ENCODE data around the gene METTL15. TPM values are rescaled to one million over a fixed set of nuclear protein-coding genes. Genes with fewer than 3 reads are reported as not detected.
"Not testable (repeated sequence)": the region's sequence is repeated elsewhere in the genome, so short reads cannot be mapped to it uniquely, and the experiment has no call there.

METTL15 gene
- total RNA-seq, 6 experiments from 2014 or later: 6.5 to 12.0 (median 7.9) TPM

DNA sequence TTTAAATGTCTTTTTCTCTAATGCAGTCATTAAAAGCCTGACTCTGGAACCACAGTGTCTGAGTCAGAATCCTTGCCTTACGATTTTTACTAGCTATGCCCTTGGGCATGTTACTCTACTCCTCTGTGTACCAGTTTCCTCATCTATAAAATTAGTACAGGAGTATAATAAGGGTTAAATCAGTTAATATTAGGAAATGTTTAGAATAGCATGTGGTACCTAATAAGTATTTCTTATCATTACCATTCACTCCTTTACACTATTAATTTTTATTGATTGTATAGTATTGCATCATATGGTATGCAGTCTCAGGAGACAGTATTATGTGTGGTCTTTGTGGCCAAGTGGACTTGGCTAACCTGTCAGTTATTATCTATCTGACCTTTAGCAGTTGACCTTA is 68.2 kb downstream of the METTL15 start:
- WGBS (ENCODE audit: insufficient coverage, low coverage, low lambda C conversion rate, missing lambda C conversion rate): 76% methylated on average over 1 of the region's 1 CpG
- TF ChIP-seq, protein P1, sequence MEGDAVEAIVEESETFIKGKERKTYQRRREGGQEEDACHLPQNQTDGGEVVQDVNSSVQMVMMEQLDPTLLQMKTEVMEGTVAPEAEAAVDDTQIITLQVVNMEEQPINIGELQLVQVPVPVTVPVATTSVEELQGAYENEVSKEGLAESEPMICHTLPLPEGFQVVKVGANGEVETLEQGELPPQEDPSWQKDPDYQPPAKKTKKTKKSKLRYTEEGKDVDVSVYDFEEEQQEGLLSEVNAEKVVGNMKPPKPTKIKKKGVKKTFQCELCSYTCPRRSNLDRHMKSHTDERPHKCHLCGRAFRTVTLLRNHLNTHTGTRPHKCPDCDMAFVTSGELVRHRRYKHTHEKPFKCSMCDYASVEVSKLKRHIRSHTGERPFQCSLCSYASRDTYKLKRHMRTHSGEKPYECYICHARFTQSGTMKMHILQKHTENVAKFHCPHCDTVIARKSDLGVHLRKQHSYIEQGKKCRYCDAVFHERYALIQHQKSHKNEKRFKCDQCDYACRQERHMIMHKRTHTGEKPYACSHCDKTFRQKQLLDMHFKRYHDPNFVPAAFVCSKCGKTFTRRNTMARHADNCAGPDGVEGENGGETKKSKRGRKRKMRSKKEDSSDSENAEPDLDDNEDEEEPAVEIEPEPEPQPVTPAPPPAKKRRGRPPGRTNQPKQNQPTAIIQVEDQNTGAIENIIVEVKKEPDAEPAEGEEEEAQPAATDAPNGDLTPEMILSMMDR (IDR thresholded peaks at IDR 0.05): no peak
- TF ChIP-seq POLR2A (IDR thresholded peaks at IDR 0.05): no peak
- Histone ChIP-seq H3K9me3 (no peaks in the 10 kb centered on the region), H3K4me1 (no peaks in the 10 kb centered on the region), H3K36me3 (no peaks in the 10 kb centered on the region), H3K4me3 (no peak overlapping the region), H3K27ac (no peak overlapping the region), H3K27me3 (no peaks in the 10 kb centered on the region)
- intact Hi-C loops (cut with DNase I): no loop called here
- DNase-seq (no peak), ATAC-seq (no peak)

DNA sequence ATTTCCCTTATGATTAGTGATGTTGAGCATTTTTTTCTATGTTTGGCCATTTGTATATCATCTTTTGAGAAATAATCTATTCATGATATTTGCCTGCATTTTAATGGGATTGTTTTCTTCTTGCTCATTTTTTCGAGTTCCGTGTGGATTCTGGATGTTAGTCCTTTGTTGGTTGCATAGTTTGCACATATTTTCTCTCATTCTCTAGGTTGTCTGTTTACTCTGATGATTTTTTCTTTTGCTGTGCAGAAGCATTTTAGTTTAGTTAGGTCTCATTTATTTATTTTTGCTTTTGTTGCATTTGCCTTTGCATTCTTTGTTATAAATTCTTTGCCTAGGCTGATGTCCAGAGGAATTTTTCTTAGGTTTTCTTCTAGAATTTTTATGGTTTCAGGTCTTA is 87.3 kb downstream of the METTL15 start:
- H3K27ac ChIP-seq: no peak overlapping the region
- intact Hi-C loops (cut with DNase I): no loop called here
- H3K9me3 ChIP-seq: peaks cover 0 to 4% (median 0%) of the 10 kb centered on the region in 4 donors
- TF ChIP-seq POLR2A (IDR thresholded peaks at IDR 0.05): no peak
- TF ChIP-seq, protein P1 (IDR thresholded peaks at IDR 0.05): no peak
- 100% methylated on average over 2 of the region's 2 CpGs for WGBS (ENCODE audit: insufficient coverage, low coverage, low lambda C conversion rate, missing lambda C conversion rate)
- no peaks in the 10 kb centered on the region for H3K27me3 ChIP-seq
- no peaks in the 10 kb centered on the region for H3K4me1 ChIP-seq
- H3K36me3 ChIP-seq: no peaks in the 10 kb centered on the region
- DNase-seq (no peak), ATAC-seq (no peak)
- no peak overlapping the region for H3K4me3 ChIP-seq

DNA sequence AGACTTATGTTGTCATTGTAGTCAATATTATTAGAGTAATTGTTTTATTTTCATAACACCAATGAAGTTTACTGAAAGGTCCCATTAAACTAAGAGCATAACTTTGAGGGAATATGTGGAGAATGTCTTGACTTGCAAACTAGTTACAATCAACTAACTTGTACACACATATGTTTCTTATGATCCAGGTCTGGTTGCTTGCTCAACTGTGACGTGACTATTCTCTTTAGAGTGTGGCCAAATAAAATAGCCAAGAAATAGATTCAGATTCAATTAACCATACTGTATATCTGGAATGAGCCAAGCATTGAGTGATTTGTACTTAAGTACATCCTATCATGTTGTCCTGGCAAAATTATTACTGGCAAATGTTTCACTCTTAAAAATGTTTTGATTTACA is 101.7 kb downstream of the METTL15 start:
- Histone ChIP-seq H3K36me3 (no peaks in the 10 kb centered on the region), H3K27ac (no peak overlapping the region), H3K4me1 (peaks cover 0 to 2% (median 0%) of the 10 kb centered on the region in 4 donors), H3K9me3 (no peaks in the 10 kb centered on the region), H3K27me3 (no peaks in the 10 kb centered on the region), H3K4me3 (no peak overlapping the region)
- ATAC-seq (no peak), DNase-seq (no peak)
- intact Hi-C loops (cut with DNase I): no loop called here
- 92% methylated on average over 1 of the region's 1 CpG for WGBS (ENCODE audit: insufficient coverage, low coverage, low lambda C conversion rate, missing lambda C conversion rate)
- TF ChIP-seq, protein P1 (IDR thresholded peaks at IDR 0.05): no peak
- no peak for TF ChIP-seq POLR2A (IDR thresholded peaks at IDR 0.05)

DNA sequence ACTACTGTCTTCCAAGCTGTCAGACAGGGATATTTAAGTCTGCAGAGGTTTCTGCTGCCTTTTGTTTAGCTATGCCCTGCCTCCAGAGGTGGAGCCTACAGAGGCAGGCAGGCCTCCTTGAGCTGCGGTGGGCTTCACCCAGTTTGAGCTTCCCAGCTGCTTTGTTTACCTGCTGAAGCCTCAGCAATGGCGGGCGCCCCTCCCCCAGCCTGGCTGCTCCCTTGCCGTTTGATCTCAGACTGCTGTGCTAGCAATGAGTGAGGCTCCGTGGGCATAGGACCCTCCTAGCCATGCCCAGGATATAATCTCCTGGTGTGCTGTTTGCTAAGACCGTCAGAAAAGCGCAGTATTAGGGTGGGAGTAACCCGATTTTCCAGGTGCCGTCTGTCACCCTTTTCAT is 113.9 kb downstream of the METTL15 start:
- H3K36me3 ChIP-seq; H3K9me3 ChIP-seq; H3K27ac ChIP-seq; H3K4me3 ChIP-seq; intact Hi-C loops (cut with DNase I); ATAC-seq; H3K4me1 ChIP-seq; DNase-seq; H3K27me3 ChIP-seq: not testable (repeated sequence)
- WGBS (ENCODE audit: insufficient coverage, low coverage, low lambda C conversion rate, missing lambda C conversion rate): no CpG with 5 or more reads among the region's 9 CpGs

DNA sequence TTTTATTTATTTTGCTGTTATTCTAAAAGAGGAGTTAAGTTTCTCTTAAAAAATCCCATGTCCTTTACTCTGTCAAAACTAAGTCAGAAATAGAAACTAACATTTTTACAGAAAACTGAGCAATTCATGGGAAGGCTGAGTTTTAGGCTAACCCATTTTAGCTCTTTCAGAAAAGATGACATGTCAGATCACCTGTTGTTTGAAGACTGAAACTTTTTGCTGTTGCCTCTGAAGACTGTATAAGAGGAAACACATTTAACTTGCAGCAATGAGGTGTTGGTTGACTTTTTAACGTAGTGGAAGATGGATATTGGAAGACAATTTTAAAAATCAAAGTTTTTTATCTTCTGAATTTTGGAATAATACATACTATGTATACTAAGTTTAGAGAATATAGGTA is 115.4 kb downstream of the METTL15 start:
- ATAC-seq (no peak), DNase-seq (no peak)
- Histone ChIP-seq H3K9me3 (no peaks in the 10 kb centered on the region), H3K27ac (no peak overlapping the region), H3K4me3 (no peak overlapping the region), H3K36me3 (no peaks in the 10 kb centered on the region), H3K27me3 (no peaks in the 10 kb centered on the region), H3K4me1 (no peaks in the 10 kb centered on the region)
- intact Hi-C loops (cut with DNase I): no loop called here
- TF ChIP-seq, protein P1 (IDR thresholded peaks at IDR 0.05): no peak
- no peak for TF ChIP-seq POLR2A (IDR thresholded peaks at IDR 0.05)
- 80% methylated on average over 1 of the region's 1 CpG for WGBS (ENCODE audit: insufficient coverage, low coverage, low lambda C conversion rate, missing lambda C conversion rate)
